IMR-90 (cell line): Measurements from ENCODE around the gene LOX. TPM values are rescaled to one million over a fixed set of nuclear protein-coding genes. Genes with fewer than 3 reads are reported as not detected.
A peak's percentile ranks its signal among the peaks of the same experiment; 100 is the strongest.

ENCODE experiments used
- ATAC-seq: fragments of 200-7000 bp; cut with Tn5 transposase; 2 replicates; pipeline ENCODE4 v1.9.1; 2020; ENCODE audit warnings: low read depth, mild to moderate bottlenecking, moderate library complexity
- BruUV-seq: library from RNA; stranded (reverse); fragments of 400-500 nt; replicated peaks from 2 replicates; lab custom pipeline; 2021; lab: Mats Ljungman, UMichigan
- CTCF ChIA-PET: fragments of 300-600 bp; formaldehyde crosslinking; extraction: SDS; loops from one replicate; lab custom pipeline; 2021; ENCODE audit warnings: antibody characterized with exemption; lab: Yijun Ruan, JAX
- POLR2A ChIA-PET: fragments of 300-600 bp; sonication (Branson Sonifier 250); formaldehyde crosslinking; loops from one replicate; lab custom pipeline; 2022; ENCODE audit warnings: antibody characterized with exemption; ENCODE audit not compliant: unreplicated experiment; lab: Charles Lee
- DNase-seq: peaks from one replicate; pipeline ENCODE4 v3.0.0; 2013
- H2AFZ ChIP-seq: replicated peaks from 2 replicates; pipeline ENCODE3; 2013; ENCODE audit warnings: low read length, mild to moderate bottlenecking; ENCODE audit not compliant: poor library complexity
- H2AK5ac ChIP-seq: 2 replicates; pipeline ENCODE4 v1.6.1; 2013; ENCODE audit warnings: low read depth, low read length, inconsistent platforms
- H2AK9ac ChIP-seq: replicated peaks from 2 replicates; pipeline ENCODE3; 2013; ENCODE audit warnings: mild to moderate bottlenecking, low read depth, low read length, moderate library complexity; ENCODE audit not compliant: poor library complexity
- H2BK120ac ChIP-seq: 2 replicates; pipeline ENCODE4 v1.6.1; 2013; ENCODE audit warnings: low read depth, low read length, inconsistent platforms
- H2BK15ac ChIP-seq: 3 replicates; pipeline ENCODE4 v1.6.1; 2013; ENCODE audit warnings: low read depth, low read length, inconsistent platforms
- H2BK20ac ChIP-seq: 2 replicates; pipeline ENCODE4 v1.6.1; 2013; ENCODE audit warnings: low read depth, mild to moderate bottlenecking, inconsistent platforms, low read length, moderate library complexity
- H2BK5ac ChIP-seq: 2 replicates; pipeline ENCODE4 v1.6.1; 2013; ENCODE audit warnings: mild to moderate bottlenecking, low read depth, low read length, inconsistent platforms; ENCODE audit not compliant: poor library complexity, severe bottlenecking
- H3K14ac ChIP-seq: replicated peaks from 2 replicates; pipeline ENCODE4 v1.6.1; 2013; ENCODE audit warnings: low read depth, low read length, inconsistent platforms
- H3K18ac ChIP-seq: 2 replicates; pipeline ENCODE4 v1.6.1; 2013; ENCODE audit warnings: low read depth, low read length, control low read depth
- H3K23ac ChIP-seq: 2 replicates; pipeline ENCODE4 v1.6.1; 2013; ENCODE audit warnings: low read depth, low read length, inconsistent platforms
- H3K27ac ChIP-seq: 2 replicates; pipeline ENCODE4 v1.5.1; 2013; ENCODE audit warnings: mild to moderate bottlenecking, control low read depth, low read length; ENCODE audit not compliant: insufficient read depth
- H3K27me3 ChIP-seq: 2 replicates; pipeline ENCODE4 v1.6.1; 2013; ENCODE audit warnings: low read length; ENCODE audit not compliant: control insufficient read depth, insufficient read depth
- H3K36me3 ChIP-seq: 2 replicates; pipeline ENCODE4 v1.6.1; 2013; ENCODE audit warnings: low read length, mixed read lengths; ENCODE audit not compliant: control insufficient read depth, insufficient read depth
- H3K4ac ChIP-seq: 2 replicates; pipeline ENCODE4 v1.6.1; 2013; ENCODE audit warnings: low read depth, low read length, inconsistent platforms
- H3K4me1 ChIP-seq: 2 replicates; pipeline ENCODE4 v1.6.1; 2013; ENCODE audit warnings: low read length, mixed read lengths; ENCODE audit not compliant: control insufficient read depth, insufficient read depth
- H3K4me2 ChIP-seq: 2 replicates; pipeline ENCODE4 v1.6.1; 2013; ENCODE audit warnings: low read depth, mild to moderate bottlenecking, control low read depth, low read length, moderate library complexity
- H3K4me3 ChIP-seq: 2 replicates; pipeline ENCODE4 v1.5.1; 2013; ENCODE audit warnings: low read depth, mild to moderate bottlenecking, control low read depth, low read length, moderate library complexity; ENCODE audit not compliant: insufficient read depth
- H3K56ac ChIP-seq: 2 replicates; pipeline ENCODE4 v1.6.1; 2013; ENCODE audit warnings: low read length, inconsistent platforms; ENCODE audit not compliant: insufficient read depth; ENCODE audit errors: extremely low read depth
- H3K79me1 ChIP-seq, 2 experiments: 2 replicates each; pipeline ENCODE4 v1.6.1; 2013; ENCODE audit warnings: low read length in 2 of 2, inconsistent platforms in 1 of 2, low read depth in 1 of 2
- H3K9ac ChIP-seq: 2 replicates; pipeline ENCODE4 v1.6.1; 2013; ENCODE audit warnings: low read depth, low read length, control low read depth
- H3K9me1 ChIP-seq: 2 replicates; pipeline ENCODE4 v1.6.1; 2013; ENCODE audit warnings: low read length, inconsistent platforms; ENCODE audit not compliant: insufficient read depth
- H3K9me3 ChIP-seq: 2 replicates; pipeline ENCODE4 v1.6.1; 2013; ENCODE audit warnings: low read length; ENCODE audit not compliant: control insufficient read depth, insufficient read depth
- H4K20me1 ChIP-seq: 2 replicates; pipeline ENCODE4 v1.6.1; 2013; ENCODE audit warnings: low read length, inconsistent platforms; ENCODE audit not compliant: insufficient read depth
- H4K5ac ChIP-seq: 2 replicates; pipeline ENCODE4 v1.6.1; 2013; ENCODE audit warnings: mild to moderate bottlenecking, low read depth, low read length, control low read depth
- H4K8ac ChIP-seq, 2 experiments: 2 replicates each; pipeline ENCODE4 v1.6.1; 2013; ENCODE audit warnings: low read depth in 2 of 2, low read length in 2 of 2, control low read depth in 1 of 2, inconsistent platforms in 1 of 2
- H4K91ac ChIP-seq: 2 replicates; pipeline ENCODE4 v1.6.1; 2013; ENCODE audit warnings: low read depth, low read length, inconsistent platforms; ENCODE audit not compliant: insufficient read depth
- BHLHE40 ChIP-seq: fragments of 150-350 bp; IDR thresholded peaks from 2 replicates; pipeline ENCODE4 v1.6.1; 2016; ENCODE audit warnings: mild to moderate bottlenecking, low read depth, low read length
- CEBPB ChIP-seq: IDR thresholded peaks from 2 replicates; pipeline ENCODE4 v1.6.1; 2012; ENCODE audit warnings: low read depth, low read length, improper control_type of control experiment
- CHD1 ChIP-seq: IDR thresholded peaks from 2 replicates; pipeline ENCODE4 v1.6.1; 2012; ENCODE audit warnings: low read depth, low read length, improper control_type of control experiment
- FOS ChIP-seq: fragments of 150-350 bp; IDR thresholded peaks from 2 replicates; pipeline ENCODE4 v1.6.1; 2016; ENCODE audit warnings: low read depth, low read length
- MAFK ChIP-seq: IDR thresholded peaks from 2 replicates; pipeline ENCODE4 v1.6.1; 2012; ENCODE audit warnings: low read depth, low read length, improper control_type of control experiment
- MAZ ChIP-seq: IDR thresholded peaks from 2 replicates; pipeline ENCODE4 v1.6.1; 2012; ENCODE audit warnings: low read depth, mild to moderate bottlenecking, low read length, improper control_type of control experiment, moderate library complexity, borderline replicate concordance
- NFE2L2 ChIP-seq: fragments of 150-350 bp; IDR thresholded peaks from 2 replicates; pipeline ENCODE4 v1.6.1; 2016; ENCODE audit warnings: low read depth, mild to moderate bottlenecking, low read length
- POLR2A ChIP-seq: IDR thresholded peaks from 2 replicates; pipeline ENCODE4 v1.6.1; 2012; ENCODE audit warnings: mild to moderate bottlenecking, low read depth, low read length
- RCOR1 ChIP-seq: IDR thresholded peaks from 2 replicates; pipeline ENCODE4 v1.6.1; 2012; ENCODE audit warnings: mild to moderate bottlenecking, low read length, improper control_type of control experiment; ENCODE audit not compliant: insufficient replicate concordance
- RFX5 ChIP-seq: IDR thresholded peaks from 2 replicates; pipeline ENCODE4 v1.8.0; 2012; ENCODE audit warnings: low read depth, mild to moderate bottlenecking, low read length, moderate library complexity
- SMC3 ChIP-seq: fragments of 150-350 bp; IDR thresholded peaks from 2 replicates; pipeline ENCODE4 v1.6.1; 2016; ENCODE audit warnings: low read depth, mild to moderate bottlenecking, antibody characterized with exemption, low read length, moderate library complexity
- USF2 ChIP-seq: fragments of 150-350 bp; IDR thresholded peaks from 2 replicates; pipeline ENCODE4 v1.6.1; 2017; ENCODE audit warnings: mild to moderate bottlenecking, antibody characterized with exemption, low read length, low read depth
- WGBS, 2 experiments: methylation state at CpG; one replicate each; pipeline versions ENCODE4 v1.1.5 to v1.1.7; 2013; ENCODE audit warnings: missing lambda C conversion rate in 2 of 2; ENCODE audit not compliant: insufficient read length in 1 of 2; ENCODE audit errors: extremely low coverage in 2 of 2; 5-methylcytosine and 5-hydroxymethylcytosine counted together
- dilution Hi-C: fragments of 300-500 bp; cut with HindIII; formaldehyde crosslinking; loops from one replicate; pipeline ENCODE4 v1.14.3; 2018; ENCODE audit warnings: low sequenced_read_pairs; ENCODE audit not compliant: unreplicated experiment
- in situ Hi-C: fragments of 300-500 bp; cut with MboI; formaldehyde crosslinking; loops from 3 replicates; pipeline ENCODE4 v1.14.3; 2019; ENCODE audit warnings: low sequenced_read_pairs, inconsistent platforms, mixed read lengths
- intact Hi-C: fragments of 100-400 bp; cut with micrococcal nuclease; formaldehyde crosslinking; loops from 2 replicates; pipeline ENCODE4 v1.10.0; 2022
- polyA plus RNA-seq, 3 experiments: library from polyadenylated mRNA; depleted of rRNA; stranded (reverse); fragments of >200 nt; gene quantifications; 2 replicates each; pipeline ENCODE4 v1.2.3, GENCODE V29; 2012; ENCODE audit warnings: low replicate concordance in 1 of 3
- total RNA-seq: library from RNA; depleted of rRNA; stranded (reverse); fragments of >200 nt; gene quantifications from 2 replicates; pipeline ENCODE4 v1.2.3, GENCODE V29; 2012
- TF ChIP-seq, protein P1 (sequence below): fragments of 150-350 bp; IDR thresholded peaks from 2 replicates; pipeline ENCODE4 v1.6.1; 2016; ENCODE audit warnings: low read depth, mild to moderate bottlenecking, low read length, moderate library complexity, borderline replicate concordance

The LOX gene
- total and polyA plus RNA-seq, 2 of the 4 experiments (the other 2 are of a cell fraction): 277 to 662 TPM

DNA sequence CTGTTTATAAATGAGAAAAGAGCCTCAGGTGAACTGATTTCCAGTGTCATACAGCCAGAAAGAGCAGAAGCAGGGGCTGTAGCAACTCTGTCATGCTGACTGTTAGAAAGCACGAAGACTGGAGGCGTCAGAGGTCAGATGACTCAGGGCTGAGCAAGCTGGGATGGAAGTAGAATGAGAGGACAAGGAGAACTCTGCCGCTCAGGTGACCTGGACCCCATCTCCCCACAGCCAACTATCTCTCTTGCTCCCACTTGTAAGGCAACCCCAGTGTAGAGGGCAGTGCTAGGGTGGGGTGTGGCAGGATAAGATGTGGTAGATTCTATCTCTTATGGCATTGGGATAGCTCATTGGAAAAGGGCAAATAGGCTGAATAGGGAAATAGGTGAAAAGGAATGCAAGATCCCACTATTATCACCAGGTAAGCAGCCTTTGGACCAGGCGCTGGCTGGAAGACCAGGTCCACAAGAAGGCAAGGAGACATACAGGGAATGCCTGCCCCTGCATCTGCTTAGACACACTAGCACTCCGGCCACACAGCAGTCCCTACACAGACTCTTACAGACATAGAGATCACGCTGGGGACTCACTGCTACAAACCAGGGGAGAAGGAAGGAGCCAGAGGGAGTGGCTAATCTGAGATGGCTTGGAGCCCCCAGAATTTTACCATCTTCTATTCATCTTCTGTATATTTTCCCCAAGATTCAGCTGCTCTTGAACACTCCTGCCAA, 21.2 kb upstream of the LOX start:
- H3K9me3 ChIP-seq: no peaks in the 10 kb centered on the region
- H3K56ac ChIP-seq: no peak overlapping the region
- ATAC-seq (peak; percentile 92), DNase-seq (peak; percentile 90)
- no peak overlapping the region for H2AK9ac ChIP-seq
- dilution Hi-C loops: no loop called here
- H3K4me1 ChIP-seq: peaks cover 13% of the 10 kb centered on the region
- H2BK5ac ChIP-seq: peak overlapping the region; percentile 66
- H3K4me2 ChIP-seq: peak overlapping the region; percentile 30; the same call in 1 of the 2 replicates
- no TSS peak for BruUV-seq
- no peak overlapping the region for H3K9ac ChIP-seq
- no peak overlapping the region for H3K4me3 ChIP-seq
- no peak overlapping the region; the same call in 1 of the 2 replicates for H3K18ac ChIP-seq
- H3K27me3 ChIP-seq: no peaks in the 10 kb centered on the region
- in situ Hi-C loops: no loop called here
- H2AK5ac ChIP-seq: peak overlapping the region; percentile 56
- H2AFZ ChIP-seq: peak overlapping the region; percentile 53
- peak overlapping the region; percentile 72 for H2BK120ac ChIP-seq
- H4K8ac ChIP-seq: peak overlapping the region in 1 of 2 experiments; percentile 44; a peak in 2 of 4 replicates
- H3K14ac ChIP-seq: no peak overlapping the region
- no peaks in the 10 kb centered on the region for H3K36me3 ChIP-seq
- peak overlapping the region; percentile 71 for H3K4ac ChIP-seq
- no CpG with 5 or more reads among the region's 6 CpGs for WGBS, 2 experiments
- H3K23ac ChIP-seq: no peak overlapping the region
- H2BK20ac ChIP-seq: peak overlapping the region; percentile 72
- ChIA-PET CTCF (interaction anchor here (1.0 to 1.4 kb wide), 2 partner anchors 23 to 57 kb away, joined by 3 to 6 read pairs; no protein-coding TSS in a partner anchor), POLR2A (interaction anchor here (0.6 kb wide), 1 partner anchor 21 kb away, joined by 3 read pairs; the partner anchor contains the start of gene LOX)
- peak overlapping the region; percentile 3; the same call in 2 of the 3 replicates for H2BK15ac ChIP-seq
- intact Hi-C loops: no loop called here
- peaks cover 9% of the 10 kb centered on the region for H3K9me1 ChIP-seq
- no peak overlapping the region for H3K27ac ChIP-seq
- H4K5ac ChIP-seq: 0 out of 2 replicates have a peak overlapping the region, but pooled peaks have one; percentile 14
- H3K79me1 ChIP-seq: peaks cover 0 to 3% of the 10 kb centered on the region in 2 experiments; a peak in 1 of 4 replicates
- H4K20me1 ChIP-seq: no peaks in the 10 kb centered on the region
- peak overlapping the region; percentile 29; the same call in 1 of the 2 replicates for H4K91ac ChIP-seq
- TF ChIP-seq, protein P1, sequence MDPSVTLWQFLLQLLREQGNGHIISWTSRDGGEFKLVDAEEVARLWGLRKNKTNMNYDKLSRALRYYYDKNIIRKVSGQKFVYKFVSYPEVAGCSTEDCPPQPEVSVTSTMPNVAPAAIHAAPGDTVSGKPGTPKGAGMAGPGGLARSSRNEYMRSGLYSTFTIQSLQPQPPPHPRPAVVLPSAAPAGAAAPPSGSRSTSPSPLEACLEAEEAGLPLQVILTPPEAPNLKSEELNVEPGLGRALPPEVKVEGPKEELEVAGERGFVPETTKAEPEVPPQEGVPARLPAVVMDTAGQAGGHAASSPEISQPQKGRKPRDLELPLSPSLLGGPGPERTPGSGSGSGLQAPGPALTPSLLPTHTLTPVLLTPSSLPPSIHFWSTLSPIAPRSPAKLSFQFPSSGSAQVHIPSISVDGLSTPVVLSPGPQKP: no peak
- TF ChIP-seq FOS: peak; percentile 67
- peak; percentile 26; the same call in 1 of the 2 replicates for TF ChIP-seq MAFK
- TF ChIP-seq RFX5: no peak
- peak; percentile 79 for TF ChIP-seq NFE2L2
- no peak for TF ChIP-seq RCOR1
- no peak for TF ChIP-seq CHD1
- TF ChIP-seq CEBPB: peak; percentile 56
- TF ChIP-seq MAZ: 0 out of 2 replicates have a peak, but pooled peaks have one; percentile 8
- TF ChIP-seq BHLHE40: peak; percentile 48
- TF ChIP-seq POLR2A: no peak
- TF ChIP-seq SMC3: no peak
- TF ChIP-seq USF2: peak; percentile 54; the same call in 1 of the 2 replicates
